Measurements from ENCODE around the gene PDE7B. TPM values are rescaled to one million over a fixed set of nuclear protein-coding genes. Genes with fewer than 3 reads are reported as not detected.

PDE7B gene
- total RNA-seq, 3 donors from 2014 or later: 2.1 to 4.0 (median 2.2) TPM

DNA sequence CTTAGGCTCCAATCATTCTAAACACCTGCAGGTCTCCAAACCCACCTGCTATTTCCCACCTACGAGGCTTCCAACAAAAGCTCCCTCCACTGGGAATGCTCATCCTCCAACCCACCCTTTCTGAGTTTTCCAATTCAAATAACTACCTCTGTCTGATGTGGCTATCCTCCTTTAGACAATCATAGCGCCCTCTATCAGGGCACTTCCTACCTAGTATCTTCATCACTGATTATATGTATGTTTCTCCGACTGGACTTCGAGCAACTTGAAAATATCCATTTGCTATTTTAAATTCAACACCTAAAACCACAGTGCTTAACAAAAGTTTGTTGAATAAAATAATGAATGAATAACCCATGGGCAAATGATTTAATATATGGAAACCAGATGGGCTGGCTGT lies 357.3 kb downstream of the PDE7B start:
- no peak overlapping the region for H3K4me3 ChIP-seq
- H3K36me3 ChIP-seq (ENCODE audit: low read depth): no peaks in the 10 kb centered on the region
- ATAC-seq (no peak), DNase-seq (no peak)
- intact Hi-C loops (cut with DNase I, micrococcal nuclease): no loop called here
- no peaks in the 10 kb centered on the region for H3K9me3 ChIP-seq
- H3K4me1 ChIP-seq (ENCODE audit: low read depth): no peaks in the 10 kb centered on the region
- TF ChIP-seq, protein P1, sequence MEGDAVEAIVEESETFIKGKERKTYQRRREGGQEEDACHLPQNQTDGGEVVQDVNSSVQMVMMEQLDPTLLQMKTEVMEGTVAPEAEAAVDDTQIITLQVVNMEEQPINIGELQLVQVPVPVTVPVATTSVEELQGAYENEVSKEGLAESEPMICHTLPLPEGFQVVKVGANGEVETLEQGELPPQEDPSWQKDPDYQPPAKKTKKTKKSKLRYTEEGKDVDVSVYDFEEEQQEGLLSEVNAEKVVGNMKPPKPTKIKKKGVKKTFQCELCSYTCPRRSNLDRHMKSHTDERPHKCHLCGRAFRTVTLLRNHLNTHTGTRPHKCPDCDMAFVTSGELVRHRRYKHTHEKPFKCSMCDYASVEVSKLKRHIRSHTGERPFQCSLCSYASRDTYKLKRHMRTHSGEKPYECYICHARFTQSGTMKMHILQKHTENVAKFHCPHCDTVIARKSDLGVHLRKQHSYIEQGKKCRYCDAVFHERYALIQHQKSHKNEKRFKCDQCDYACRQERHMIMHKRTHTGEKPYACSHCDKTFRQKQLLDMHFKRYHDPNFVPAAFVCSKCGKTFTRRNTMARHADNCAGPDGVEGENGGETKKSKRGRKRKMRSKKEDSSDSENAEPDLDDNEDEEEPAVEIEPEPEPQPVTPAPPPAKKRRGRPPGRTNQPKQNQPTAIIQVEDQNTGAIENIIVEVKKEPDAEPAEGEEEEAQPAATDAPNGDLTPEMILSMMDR (IDR thresholded peaks at IDR 0.05): no peak

DNA sequence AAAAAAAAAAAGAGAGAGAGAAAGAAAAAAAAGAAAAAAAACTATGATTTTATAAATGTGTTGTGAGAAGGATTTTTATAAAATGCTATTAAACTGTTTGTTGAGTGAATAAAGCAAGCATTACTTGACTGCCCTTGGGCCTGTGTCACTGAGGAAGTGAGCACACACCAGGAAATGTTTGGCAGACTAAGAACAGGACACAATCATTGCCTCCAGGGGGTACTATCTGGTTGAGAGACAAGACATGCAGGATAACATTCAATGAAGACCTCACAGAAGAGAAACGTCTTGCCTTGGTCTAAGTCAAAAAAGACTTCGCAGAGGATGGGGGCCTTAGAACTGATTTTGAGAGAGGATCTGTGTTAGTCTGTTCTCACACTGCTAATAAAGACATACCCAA lies 358.0 kb downstream of the PDE7B start:
- Histone ChIP-seq H3K9me3 (no peaks in the 10 kb centered on the region), H3K4me3 (no peak overlapping the region), H3K4me1 (ENCODE audit: low read depth) (no peaks in the 10 kb centered on the region), H3K36me3 (ENCODE audit: low read depth) (no peaks in the 10 kb centered on the region)
- TF ChIP-seq, protein P1 (IDR thresholded peaks at IDR 0.05): no peak
- ATAC-seq (no peak), DNase-seq (no peak)
- intact Hi-C loops (cut with DNase I, micrococcal nuclease): no loop called here

DNA sequence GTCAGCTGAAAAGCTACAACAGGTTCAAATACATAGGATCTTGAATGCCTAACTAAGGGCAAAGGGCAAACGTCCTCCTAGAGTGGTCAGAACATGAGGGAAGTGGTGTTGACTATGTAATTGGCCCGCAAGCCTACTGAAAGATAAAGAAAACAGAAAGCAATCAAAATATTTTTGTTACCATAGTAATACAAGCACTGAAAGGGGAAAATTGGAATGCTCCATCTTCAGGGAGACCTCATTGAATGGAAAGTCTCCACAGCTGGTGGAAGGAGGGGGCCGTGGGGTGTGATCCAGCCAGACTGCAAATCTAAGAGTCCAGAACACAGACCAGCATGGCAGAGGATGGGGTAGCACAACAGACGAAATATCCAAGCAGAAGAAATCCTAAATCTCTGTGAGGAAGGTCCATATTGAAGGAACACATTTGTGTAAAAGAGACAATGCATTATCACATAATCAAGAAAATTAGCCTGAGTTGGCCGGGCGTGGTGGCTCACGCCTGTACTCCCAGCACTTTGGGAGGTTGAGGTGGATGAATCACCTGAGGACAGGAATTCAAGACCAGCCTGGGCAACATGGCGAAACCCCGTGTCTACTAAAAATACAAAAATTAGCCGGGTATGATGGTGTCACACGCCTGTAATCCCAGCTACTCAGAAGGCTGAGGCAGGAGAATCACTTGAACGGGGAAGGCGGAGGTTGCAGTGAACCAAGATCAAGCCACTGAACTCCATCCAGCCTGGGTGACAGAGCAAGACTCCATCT lies 359.1 kb downstream of the PDE7B start:
- Histone ChIP-seq H3K4me1 (ENCODE audit: low read depth) (no peaks in the 10 kb centered on the region), H3K36me3 (ENCODE audit: low read depth) (no peaks in the 10 kb centered on the region), H3K4me3 (no peak overlapping the region), H3K9me3 (no peaks in the 10 kb centered on the region)
- no peak for ATAC-seq
- intact Hi-C loops (cut with DNase I, micrococcal nuclease): no loop called here
- TF ChIP-seq, protein P1 (IDR thresholded peaks at IDR 0.05): no peak
- no peak for DNase-seq

DNA sequence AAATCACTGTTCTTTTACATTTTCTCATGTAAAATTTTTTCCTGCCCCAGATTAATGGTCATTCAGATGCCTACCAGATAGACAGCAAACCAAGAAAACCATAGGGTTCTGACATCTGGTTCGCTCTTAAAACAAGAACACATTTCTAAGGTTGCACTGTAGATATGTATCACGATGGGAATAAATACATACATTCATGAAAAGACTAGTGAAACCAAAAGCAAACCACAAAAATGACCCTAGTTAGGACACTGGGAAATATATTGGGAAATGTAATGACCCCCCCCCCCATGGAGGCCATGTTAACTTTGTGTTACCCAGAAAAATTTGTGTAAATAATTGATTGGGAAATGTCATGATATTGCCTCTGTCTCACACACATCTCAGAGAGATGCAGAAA lies 361.1 kb downstream of the PDE7B start:
- H3K36me3 ChIP-seq (ENCODE audit: low read depth): no peaks in the 10 kb centered on the region
- no peak for ATAC-seq
- TF ChIP-seq, protein P1 (IDR thresholded peaks at IDR 0.05): no peak
- no peaks in the 10 kb centered on the region for H3K4me1 ChIP-seq (ENCODE audit: low read depth)
- H3K9me3 ChIP-seq: no peaks in the 10 kb centered on the region
- no peak overlapping the region for H3K4me3 ChIP-seq
- DNase-seq: no peak
- intact Hi-C loops (cut with DNase I, micrococcal nuclease): no loop called here

DNA sequence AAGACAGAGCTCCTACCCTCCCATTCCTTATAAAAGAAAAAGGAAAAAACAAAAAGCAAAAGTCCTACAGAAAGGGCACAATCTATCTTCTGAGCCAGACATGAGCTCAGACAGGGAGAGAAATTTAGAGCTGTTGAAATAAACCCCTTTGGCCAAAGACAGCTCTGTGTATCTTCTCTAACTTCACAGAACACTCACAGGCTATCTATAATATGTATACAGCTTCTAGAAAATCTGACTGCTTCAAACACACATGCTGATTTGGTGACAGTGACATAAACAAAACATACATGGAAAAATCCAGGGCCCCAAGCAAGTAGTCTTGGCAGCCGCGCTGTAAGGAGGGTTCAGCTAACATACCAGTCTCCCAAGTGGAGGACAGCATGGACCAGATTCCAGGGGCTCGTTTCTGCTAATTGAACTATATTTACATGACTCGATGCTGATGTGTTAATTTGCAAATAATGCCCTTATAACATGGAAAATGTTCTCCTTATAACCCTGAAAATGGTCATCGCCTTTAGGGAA lies 361.6 kb downstream of the PDE7B start:
- ATAC-seq (no peak), DNase-seq (no peak)
- intact Hi-C loops (cut with DNase I, micrococcal nuclease): no loop called here
- H3K9me3 ChIP-seq: no peaks in the 10 kb centered on the region
- H3K4me3 ChIP-seq: no peak overlapping the region
- H3K4me1 ChIP-seq (ENCODE audit: low read depth): no peaks in the 10 kb centered on the region
- TF ChIP-seq, protein P1 (IDR thresholded peaks at IDR 0.05): no peak
- no peaks in the 10 kb centered on the region for H3K36me3 ChIP-seq (ENCODE audit: low read depth)

All from mucosa of descending colon (tissue), 3 donors.